Vagina (tissue), 2 donors: ENCODE measurements around the gene TOR3A.

Source experiments
- CTCF ChIP-seq, 3 experiments: fragments of 450-650 bp in 2 of 3; fragments of 200-600 bp in 1 of 3; sonication (generic) in 1 of 3; IDR thresholded peaks; one replicate each; pipeline ENCODE4 v1.5.1; 2017 to 2019; ENCODE audit warnings: antibody characterized with exemption in 3 of 3, mild to moderate bottlenecking in 2 of 3, moderate library complexity in 2 of 3
- POLR2A ChIP-seq, 2 donors: fragments of 450-650 bp; IDR thresholded peaks; one replicate each; pipeline ENCODE4 v1.6.1; 2017; ENCODE audit warnings: antibody characterized with exemption in 2 of 2, mild to moderate bottlenecking in 2 of 2, moderate library complexity in 2 of 2
- POLR2AphosphoS5 ChIP-seq, 2 donors: sonication (generic); formaldehyde crosslinking; IDR thresholded peaks; one replicate each; pipeline ENCODE4 v1.9.0; 2017; ENCODE audit warnings: antibody characterized with exemption in 2 of 2, mild to moderate bottlenecking in 2 of 2, low read depth in 1 of 2; ENCODE audit not compliant: insufficient read depth in 1 of 2

GRCh38 chr1:179053486-179053885, 28.4 kb upstream of the TOR3A start:
- no peak for TF ChIP-seq POLR2AphosphoS5 (IDR thresholded peaks at IDR 0.05; ENCODE audit: insufficient read depth in 1 of 2, low read depth in 1 of 2)
- TF ChIP-seq CTCF (IDR thresholded peaks at IDR 0.05), result no peak
- TF ChIP-seq POLR2A (IDR thresholded peaks at IDR 0.05), result no peak
